HEK293 (cell line): ENCODE results near the gene GREM2.

Source experiments
- KLF10 ChIP-seq: fragments of 450-650 bp; IDR thresholded peaks from 2 replicates; pipeline ENCODE4 v1.5.1; 2018; ENCODE audit warnings: missing biosample characterization, mild to moderate bottlenecking, missing genetic modification characterization
- MYNN ChIP-seq: fragments of 450-650 bp; formaldehyde crosslinking; IDR thresholded peaks from 2 replicates; pipeline ENCODE4 v1.5.1; 2016; ENCODE audit warnings: missing biosample characterization, missing genetic modification characterization, borderline replicate concordance
- RBAK ChIP-seq: fragments of 450-650 bp; formaldehyde crosslinking; IDR thresholded peaks from 2 replicates; pipeline ENCODE4 v1.5.1; 2016; ENCODE audit warnings: missing biosample characterization, missing genetic modification characterization
- SCRT1 ChIP-seq: fragments of 450-650 bp; formaldehyde crosslinking; IDR thresholded peaks from 2 replicates; pipeline ENCODE4 v1.5.1; 2016; ENCODE audit warnings: missing biosample characterization, missing genetic modification characterization, borderline replicate concordance
- ZBTB20 ChIP-seq: fragments of 450-650 bp; formaldehyde crosslinking; IDR thresholded peaks from 2 replicates; pipeline ENCODE4 v1.5.1; 2016; ENCODE audit warnings: missing biosample characterization, missing genetic modification characterization
- ZNF140 ChIP-seq: fragments of 450-650 bp; formaldehyde crosslinking; IDR thresholded peaks from 2 replicates; pipeline ENCODE4 v1.5.1; 2016; ENCODE audit warnings: missing biosample characterization, missing genetic modification characterization
- ZNF157 ChIP-seq: fragments of 450-650 bp; formaldehyde crosslinking; IDR thresholded peaks from 2 replicates; pipeline ENCODE4 v1.5.1; 2016; ENCODE audit warnings: missing biosample characterization, missing genetic modification characterization
- ZNF169 ChIP-seq: fragments of 450-650 bp; formaldehyde crosslinking; IDR thresholded peaks from 2 replicates; pipeline ENCODE4 v1.5.1; 2016; ENCODE audit warnings: missing biosample characterization, missing genetic modification characterization
- ZNF214 ChIP-seq: fragments of 450-650 bp; formaldehyde crosslinking; IDR thresholded peaks from 2 replicates; pipeline ENCODE4 v1.5.1; 2017; ENCODE audit warnings: missing biosample characterization, mild to moderate bottlenecking, missing genetic modification characterization, borderline replicate concordance
- ZNF223 ChIP-seq: fragments of 450-650 bp; formaldehyde crosslinking; IDR thresholded peaks from 2 replicates; pipeline ENCODE4 v1.5.1; 2016; ENCODE audit warnings: missing biosample characterization, missing genetic modification characterization
- ZNF23 ChIP-seq: fragments of 450-650 bp; formaldehyde crosslinking; IDR thresholded peaks from 2 replicates; pipeline ENCODE4 v1.5.1; 2016; ENCODE audit warnings: missing biosample characterization, missing genetic modification characterization, borderline replicate concordance
- ZNF404 ChIP-seq: fragments of 450-650 bp; formaldehyde crosslinking; IDR thresholded peaks from 2 replicates; pipeline ENCODE4 v1.5.1; 2017; ENCODE audit warnings: missing biosample characterization, missing genetic modification characterization
- ZNF416 ChIP-seq: fragments of 450-650 bp; formaldehyde crosslinking; IDR thresholded peaks from 2 replicates; pipeline ENCODE4 v1.5.1; 2016; ENCODE audit warnings: missing biosample characterization, missing genetic modification characterization
- ZNF433 ChIP-seq: fragments of 450-650 bp; formaldehyde crosslinking; IDR thresholded peaks from 2 replicates; pipeline ENCODE4 v1.5.1; 2016; ENCODE audit warnings: missing biosample characterization, missing genetic modification characterization, low read depth
- ZNF501 ChIP-seq: fragments of 450-650 bp; formaldehyde crosslinking; IDR thresholded peaks from 2 replicates; pipeline ENCODE4 v1.5.1; 2016; ENCODE audit warnings: missing biosample characterization, missing genetic modification characterization
- ZNF549 ChIP-seq: fragments of 450-650 bp; IDR thresholded peaks from 2 replicates; pipeline ENCODE4 v1.5.1; 2018; ENCODE audit warnings: missing biosample characterization, missing genetic modification characterization, mild to moderate bottlenecking, inconsistent platforms, moderate library complexity
- ZNF792 ChIP-seq: fragments of 450-650 bp; formaldehyde crosslinking; IDR thresholded peaks from 2 replicates; pipeline ENCODE4 v1.5.1; 2016; ENCODE audit warnings: missing biosample characterization, missing genetic modification characterization
- ZNF843 ChIP-seq: fragments of 450-650 bp; formaldehyde crosslinking; IDR thresholded peaks from 2 replicates; pipeline ENCODE4 v1.5.1; 2016; ENCODE audit warnings: missing biosample characterization, missing genetic modification characterization
- TF ChIP-seq, protein P1 (sequence below): fragments of 450-650 bp; formaldehyde crosslinking; IDR thresholded peaks from 2 replicates; pipeline ENCODE4 v1.5.1; 2016; ENCODE audit warnings: missing biosample characterization, missing genetic modification characterization, low read depth
- TF ChIP-seq, protein P2 (sequence below): fragments of 450-650 bp; formaldehyde crosslinking; IDR thresholded peaks from 2 replicates; pipeline ENCODE4 v1.5.1; 2016; ENCODE audit warnings: missing biosample characterization, missing genetic modification characterization
- TF ChIP-seq, protein P3 (sequence below): fragments of 450-650 bp; formaldehyde crosslinking; IDR thresholded peaks from 2 replicates; pipeline ENCODE4 v1.5.1; 2016; ENCODE audit warnings: missing biosample characterization, missing genetic modification characterization
- TF ChIP-seq, protein P4 (sequence below): fragments of 450-650 bp; formaldehyde crosslinking; IDR thresholded peaks from 2 replicates; pipeline ENCODE4 v1.5.1; 2017; ENCODE audit warnings: missing biosample characterization, missing genetic modification characterization
- TF ChIP-seq, protein P5 (sequence below): fragments of 450-650 bp; formaldehyde crosslinking; IDR thresholded peaks from 2 replicates; pipeline ENCODE4 v1.5.1; 2017; ENCODE audit warnings: missing biosample characterization, missing genetic modification characterization
- TF ChIP-seq, protein P6 (sequence below): fragments of 450-650 bp; formaldehyde crosslinking; IDR thresholded peaks from 2 replicates; pipeline ENCODE4 v1.5.1; 2016; ENCODE audit warnings: missing biosample characterization, missing genetic modification characterization, borderline replicate concordance

Gene GREM2

DNA sequence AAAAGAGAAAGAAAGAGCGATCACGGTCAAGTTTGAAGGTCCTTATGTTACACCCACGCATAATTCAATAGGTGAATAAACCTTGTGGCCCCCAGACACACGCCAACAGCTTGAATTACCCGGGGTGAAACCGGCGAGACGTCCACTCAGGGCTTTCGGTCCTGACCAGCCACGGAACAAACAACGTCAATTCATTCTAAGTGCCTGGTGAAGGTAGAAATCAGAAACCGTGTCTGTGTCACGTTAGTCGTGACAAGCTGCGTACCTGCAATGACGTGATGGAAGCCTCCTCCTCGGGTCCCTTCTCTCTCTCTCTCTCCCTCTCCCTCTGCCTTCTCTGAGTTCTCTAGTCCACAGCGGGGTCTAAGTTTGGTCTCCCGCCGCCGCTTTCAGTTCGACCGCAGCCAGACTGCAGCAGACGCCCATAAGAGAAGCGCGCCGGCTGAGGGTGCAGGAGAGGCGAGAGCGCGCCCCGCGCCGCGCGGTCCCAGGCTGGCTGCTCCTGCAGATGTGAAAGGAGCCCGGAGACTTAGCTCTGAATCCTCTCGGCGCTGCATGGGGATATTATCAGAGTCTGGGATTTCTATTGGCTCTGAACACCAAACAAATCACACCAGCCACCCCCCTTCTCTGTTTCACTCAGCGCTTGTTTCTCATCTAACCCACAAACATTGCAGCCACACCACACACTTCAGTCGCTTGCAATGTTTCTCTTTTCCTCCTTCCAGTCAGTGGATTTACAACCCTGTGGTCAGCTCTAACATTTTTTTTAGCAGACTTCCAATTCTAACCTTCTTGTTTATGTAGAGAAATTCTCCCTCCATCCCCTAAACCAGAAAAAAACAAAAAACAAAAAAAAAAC lies at the start of gene GREM2 (continued):
- TF ChIP-seq, protein P1, sequence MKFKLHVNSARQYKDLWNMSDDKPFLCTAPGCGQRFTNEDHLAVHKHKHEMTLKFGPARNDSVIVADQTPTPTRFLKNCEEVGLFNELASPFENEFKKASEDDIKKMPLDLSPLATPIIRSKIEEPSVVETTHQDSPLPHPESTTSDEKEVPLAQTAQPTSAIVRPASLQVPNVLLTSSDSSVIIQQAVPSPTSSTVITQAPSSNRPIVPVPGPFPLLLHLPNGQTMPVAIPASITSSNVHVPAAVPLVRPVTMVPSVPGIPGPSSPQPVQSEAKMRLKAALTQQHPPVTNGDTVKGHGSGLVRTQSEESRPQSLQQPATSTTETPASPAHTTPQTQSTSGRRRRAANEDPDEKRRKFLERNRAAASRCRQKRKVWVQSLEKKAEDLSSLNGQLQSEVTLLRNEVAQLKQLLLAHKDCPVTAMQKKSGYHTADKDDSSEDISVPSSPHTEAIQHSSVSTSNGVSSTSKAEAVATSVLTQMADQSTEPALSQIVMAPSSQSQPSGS = peak; percentile 87
- TF ChIP-seq RBAK (tag by site-specific recombination) (no peak), ZNF843 (no peak; the same call in 1 of the 2 replicates), ZNF140 (tag by site-specific recombination) (no peak), ZNF223 (tag by site-specific recombination) (no peak), ZNF23 (no peak), ZNF433 (no peak), KLF10 (tag by site-specific recombination) (no peak), ZBTB20 (tag by site-specific recombination) (peak; percentile 48; the same call in 1 of the 2 replicates), ZNF169 (tag by site-specific recombination) (no peak), ZNF501 (tag by site-specific recombination) (peak; percentile 44; the same call in 1 of the 2 replicates), ZNF214 (no peak), ZNF549 (no peak), ZNF416 (tag by site-specific recombination) (no peak), ZNF792 (tag by site-specific recombination) (no peak), SCRT1 (tag by site-specific recombination) (no peak), ZNF404 (tag by site-specific recombination) (no peak), MYNN (tag by site-specific recombination) (no peak), ZNF157 (tag by site-specific recombination) (no peak)
- TF ChIP-seq, protein P2, sequence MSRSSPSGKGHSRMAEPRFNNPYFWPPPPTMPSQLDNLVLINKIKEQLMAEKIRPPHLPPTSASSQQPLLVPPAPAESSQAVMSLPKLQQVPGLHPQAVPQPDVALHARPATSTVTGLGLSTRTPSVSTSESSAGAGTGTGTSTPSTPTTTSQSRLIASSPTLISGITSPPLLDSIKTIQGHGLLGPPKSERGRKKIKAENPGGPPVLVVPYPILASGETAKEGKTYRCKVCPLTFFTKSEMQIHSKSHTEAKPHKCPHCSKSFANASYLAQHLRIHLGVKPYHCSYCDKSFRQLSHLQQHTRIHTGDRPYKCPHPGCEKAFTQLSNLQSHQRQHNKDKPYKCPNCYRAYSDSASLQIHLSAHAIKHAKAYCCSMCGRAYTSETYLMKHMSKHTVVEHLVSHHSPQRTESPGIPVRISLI = peak; percentile 86; the same call in 1 of the 2 replicates
- TF ChIP-seq, protein P3, sequence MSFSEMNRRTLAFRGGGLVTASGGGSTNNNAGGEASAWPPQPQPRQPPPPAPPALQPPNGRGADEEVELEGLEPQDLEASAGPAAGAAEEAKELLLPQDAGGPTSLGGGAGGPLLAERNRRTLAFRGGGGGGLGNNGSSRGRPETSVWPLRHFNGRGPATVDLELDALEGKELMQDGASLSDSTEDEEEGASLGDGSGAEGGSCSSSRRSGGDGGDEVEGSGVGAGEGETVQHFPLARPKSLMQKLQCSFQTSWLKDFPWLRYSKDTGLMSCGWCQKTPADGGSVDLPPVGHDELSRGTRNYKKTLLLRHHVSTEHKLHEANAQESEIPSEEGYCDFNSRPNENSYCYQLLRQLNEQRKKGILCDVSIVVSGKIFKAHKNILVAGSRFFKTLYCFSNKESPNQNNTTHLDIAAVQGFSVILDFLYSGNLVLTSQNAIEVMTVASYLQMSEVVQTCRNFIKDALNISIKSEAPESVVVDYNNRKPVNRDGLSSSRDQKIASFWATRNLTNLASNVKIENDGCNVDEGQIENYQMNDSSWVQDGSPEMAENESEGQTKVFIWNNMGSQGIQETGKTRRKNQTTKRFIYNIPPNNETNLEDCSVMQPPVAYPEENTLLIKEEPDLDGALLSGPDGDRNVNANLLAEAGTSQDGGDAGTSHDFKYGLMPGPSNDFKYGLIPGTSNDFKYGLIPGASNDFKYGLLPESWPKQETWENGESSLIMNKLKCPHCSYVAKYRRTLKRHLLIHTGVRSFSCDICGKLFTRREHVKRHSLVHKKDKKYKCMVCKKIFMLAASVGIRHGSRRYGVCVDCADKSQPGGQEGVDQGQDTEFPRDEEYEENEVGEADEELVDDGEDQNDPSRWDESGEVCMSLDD (tag by site-specific recombination) = no peak
- TF ChIP-seq, protein P4, sequence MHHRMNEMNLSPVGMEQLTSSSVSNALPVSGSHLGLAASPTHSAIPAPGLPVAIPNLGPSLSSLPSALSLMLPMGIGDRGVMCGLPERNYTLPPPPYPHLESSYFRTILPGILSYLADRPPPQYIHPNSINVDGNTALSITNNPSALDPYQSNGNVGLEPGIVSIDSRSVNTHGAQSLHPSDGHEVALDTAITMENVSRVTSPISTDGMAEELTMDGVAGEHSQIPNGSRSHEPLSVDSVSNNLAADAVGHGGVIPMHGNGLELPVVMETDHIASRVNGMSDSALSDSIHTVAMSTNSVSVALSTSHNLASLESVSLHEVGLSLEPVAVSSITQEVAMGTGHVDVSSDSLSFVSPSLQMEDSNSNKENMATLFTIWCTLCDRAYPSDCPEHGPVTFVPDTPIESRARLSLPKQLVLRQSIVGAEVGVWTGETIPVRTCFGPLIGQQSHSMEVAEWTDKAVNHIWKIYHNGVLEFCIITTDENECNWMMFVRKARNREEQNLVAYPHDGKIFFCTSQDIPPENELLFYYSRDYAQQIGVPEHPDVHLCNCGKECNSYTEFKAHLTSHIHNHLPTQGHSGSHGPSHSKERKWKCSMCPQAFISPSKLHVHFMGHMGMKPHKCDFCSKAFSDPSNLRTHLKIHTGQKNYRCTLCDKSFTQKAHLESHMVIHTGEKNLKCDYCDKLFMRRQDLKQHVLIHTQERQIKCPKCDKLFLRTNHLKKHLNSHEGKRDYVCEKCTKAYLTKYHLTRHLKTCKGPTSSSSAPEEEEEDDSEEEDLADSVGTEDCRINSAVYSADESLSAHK (tag by site-specific recombination) = no peak
- TF ChIP-seq, protein P5, sequence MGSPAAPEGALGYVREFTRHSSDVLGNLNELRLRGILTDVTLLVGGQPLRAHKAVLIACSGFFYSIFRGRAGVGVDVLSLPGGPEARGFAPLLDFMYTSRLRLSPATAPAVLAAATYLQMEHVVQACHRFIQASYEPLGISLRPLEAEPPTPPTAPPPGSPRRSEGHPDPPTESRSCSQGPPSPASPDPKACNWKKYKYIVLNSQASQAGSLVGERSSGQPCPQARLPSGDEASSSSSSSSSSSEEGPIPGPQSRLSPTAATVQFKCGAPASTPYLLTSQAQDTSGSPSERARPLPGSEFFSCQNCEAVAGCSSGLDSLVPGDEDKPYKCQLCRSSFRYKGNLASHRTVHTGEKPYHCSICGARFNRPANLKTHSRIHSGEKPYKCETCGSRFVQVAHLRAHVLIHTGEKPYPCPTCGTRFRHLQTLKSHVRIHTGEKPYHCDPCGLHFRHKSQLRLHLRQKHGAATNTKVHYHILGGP (tag by site-specific recombination) = no peak
- TF ChIP-seq, protein P6, sequence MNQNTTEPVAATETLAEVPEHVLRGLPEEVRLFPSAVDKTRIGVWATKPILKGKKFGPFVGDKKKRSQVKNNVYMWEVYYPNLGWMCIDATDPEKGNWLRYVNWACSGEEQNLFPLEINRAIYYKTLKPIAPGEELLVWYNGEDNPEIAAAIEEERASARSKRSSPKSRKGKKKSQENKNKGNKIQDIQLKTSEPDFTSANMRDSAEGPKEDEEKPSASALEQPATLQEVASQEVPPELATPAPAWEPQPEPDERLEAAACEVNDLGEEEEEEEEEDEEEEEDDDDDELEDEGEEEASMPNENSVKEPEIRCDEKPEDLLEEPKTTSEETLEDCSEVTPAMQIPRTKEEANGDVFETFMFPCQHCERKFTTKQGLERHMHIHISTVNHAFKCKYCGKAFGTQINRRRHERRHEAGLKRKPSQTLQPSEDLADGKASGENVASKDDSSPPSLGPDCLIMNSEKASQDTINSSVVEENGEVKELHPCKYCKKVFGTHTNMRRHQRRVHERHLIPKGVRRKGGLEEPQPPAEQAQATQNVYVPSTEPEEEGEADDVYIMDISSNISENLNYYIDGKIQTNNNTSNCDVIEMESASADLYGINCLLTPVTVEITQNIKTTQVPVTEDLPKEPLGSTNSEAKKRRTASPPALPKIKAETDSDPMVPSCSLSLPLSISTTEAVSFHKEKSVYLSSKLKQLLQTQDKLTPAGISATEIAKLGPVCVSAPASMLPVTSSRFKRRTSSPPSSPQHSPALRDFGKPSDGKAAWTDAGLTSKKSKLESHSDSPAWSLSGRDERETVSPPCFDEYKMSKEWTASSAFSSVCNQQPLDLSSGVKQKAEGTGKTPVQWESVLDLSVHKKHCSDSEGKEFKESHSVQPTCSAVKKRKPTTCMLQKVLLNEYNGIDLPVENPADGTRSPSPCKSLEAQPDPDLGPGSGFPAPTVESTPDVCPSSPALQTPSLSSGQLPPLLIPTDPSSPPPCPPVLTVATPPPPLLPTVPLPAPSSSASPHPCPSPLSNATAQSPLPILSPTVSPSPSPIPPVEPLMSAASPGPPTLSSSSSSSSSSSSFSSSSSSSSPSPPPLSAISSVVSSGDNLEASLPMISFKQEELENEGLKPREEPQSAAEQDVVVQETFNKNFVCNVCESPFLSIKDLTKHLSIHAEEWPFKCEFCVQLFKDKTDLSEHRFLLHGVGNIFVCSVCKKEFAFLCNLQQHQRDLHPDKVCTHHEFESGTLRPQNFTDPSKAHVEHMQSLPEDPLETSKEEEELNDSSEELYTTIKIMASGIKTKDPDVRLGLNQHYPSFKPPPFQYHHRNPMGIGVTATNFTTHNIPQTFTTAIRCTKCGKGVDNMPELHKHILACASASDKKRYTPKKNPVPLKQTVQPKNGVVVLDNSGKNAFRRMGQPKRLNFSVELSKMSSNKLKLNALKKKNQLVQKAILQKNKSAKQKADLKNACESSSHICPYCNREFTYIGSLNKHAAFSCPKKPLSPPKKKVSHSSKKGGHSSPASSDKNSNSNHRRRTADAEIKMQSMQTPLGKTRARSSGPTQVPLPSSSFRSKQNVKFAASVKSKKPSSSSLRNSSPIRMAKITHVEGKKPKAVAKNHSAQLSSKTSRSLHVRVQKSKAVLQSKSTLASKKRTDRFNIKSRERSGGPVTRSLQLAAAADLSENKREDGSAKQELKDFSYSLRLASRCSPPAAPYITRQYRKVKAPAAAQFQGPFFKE (tag by site-specific recombination) = no peak
